Activated CD4-positive, alpha-beta T cell treated with anti-CD3 and anti-CD28 coated beads, Interleukin-2, Interleukin-4, amounts not matched to agents 100 ng/mL and 50 ng/mL, durations not matched to agents 16 hours and 8 hours (primary cell): ENCODE measurements around the gene PADI6.

Experiments used
- DNase-seq: peaks from one replicate; pipeline ENCODE4 v3.0.0-alpha.2; 2020; ENCODE audit warnings: low spot score

Gene PADI6

DNA sequence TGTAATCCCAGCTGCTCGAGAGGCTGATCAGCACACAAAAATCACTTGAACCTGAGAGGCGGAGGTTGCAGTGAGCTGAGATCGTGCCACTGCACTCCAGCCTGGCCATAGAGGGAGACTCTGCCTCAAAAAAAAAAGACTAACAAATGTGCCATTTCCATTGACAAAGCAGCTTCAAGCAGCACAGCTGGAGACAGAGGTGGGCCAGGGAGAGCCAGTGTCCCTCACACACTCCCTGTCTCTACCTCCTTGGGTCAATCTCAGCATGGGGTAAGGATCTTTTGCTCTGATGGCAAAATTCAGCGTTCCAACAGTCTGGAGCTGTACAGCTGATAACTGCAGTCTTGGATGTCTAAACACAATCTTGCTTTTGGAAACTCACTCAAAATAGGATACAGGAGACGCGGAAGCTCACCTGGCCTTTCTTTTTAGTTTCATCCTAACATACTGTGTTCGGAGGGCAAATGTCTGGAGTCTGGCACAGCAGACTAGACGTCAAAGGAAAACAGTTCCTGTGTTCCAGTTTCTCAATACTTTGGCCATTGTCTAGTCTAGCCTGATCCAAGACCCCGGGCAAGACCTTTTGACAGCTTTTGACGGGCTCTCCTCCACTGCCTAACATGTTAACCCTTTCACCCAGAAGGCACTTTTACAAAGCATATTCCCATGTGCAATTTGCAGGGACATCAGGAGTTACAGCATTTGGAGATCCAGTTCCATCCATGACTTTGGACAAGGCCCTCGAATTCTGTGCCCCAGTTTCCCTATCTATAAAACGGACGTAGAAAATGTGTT is 64.6 kb downstream of the PADI6 start:
- no peak for DNase-seq

DNA sequence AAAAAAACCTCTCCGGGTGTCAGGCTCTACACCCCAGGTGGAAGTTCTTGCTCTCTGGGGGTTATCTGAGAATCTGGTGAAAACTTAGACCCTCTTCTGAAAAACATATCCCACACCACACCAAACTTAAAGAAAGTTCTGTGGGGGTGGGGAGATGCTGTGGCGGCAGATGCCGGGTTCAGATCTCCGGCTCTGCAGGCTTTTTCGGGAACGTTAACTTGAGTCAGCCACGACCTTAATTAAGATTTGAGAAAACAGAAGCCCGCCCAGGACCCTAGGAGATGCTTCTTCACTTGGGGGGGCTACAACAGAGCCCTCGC is 65.2 kb downstream of the PADI6 start:
- DNase-seq, result no peak

DNA sequence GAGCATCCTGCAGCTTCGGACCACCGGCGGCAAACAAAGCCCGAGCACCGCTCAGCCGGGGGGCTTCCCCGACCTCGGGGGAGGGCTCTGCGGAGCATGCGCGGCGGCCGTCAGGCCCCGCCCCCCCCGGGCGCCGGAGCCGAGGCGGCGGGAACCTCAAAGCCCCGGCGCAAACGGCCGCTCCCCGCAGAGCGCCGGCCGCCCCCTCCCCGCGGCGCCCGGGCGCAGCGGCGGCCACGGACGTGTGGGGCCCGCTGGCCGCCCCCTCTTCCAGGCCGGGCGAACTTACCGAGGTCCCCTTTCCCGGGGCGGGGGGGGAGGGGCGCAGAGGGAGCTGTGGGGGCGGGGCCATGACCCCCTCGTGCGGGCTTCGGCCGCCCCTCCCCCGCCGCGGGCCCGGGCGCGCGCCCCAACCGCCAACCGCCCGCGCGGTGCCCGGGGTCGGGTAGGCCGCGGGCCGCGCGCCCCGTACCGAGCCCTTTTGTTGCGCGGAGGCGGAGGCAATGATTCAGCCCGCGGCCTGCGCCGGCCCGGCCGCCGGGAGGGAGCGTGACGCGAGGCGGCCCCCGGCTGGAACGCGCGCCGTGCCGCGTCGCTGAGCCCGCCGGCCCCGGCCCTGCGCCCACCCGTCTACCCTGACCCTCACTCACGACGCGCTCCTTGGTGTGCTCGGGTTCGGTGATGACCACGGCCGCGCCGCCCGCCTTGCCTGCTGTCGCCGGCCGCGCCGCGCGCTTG is 65.8 kb downstream of the PADI6 start:
- peak; percentile 34 for DNase-seq

GRCh38 chr1:17438318-17439249 is 66.6 kb downstream of the PADI6 start:
- peak; percentile 72 for DNase-seq

- DNase-seq, result peak; percentile 76
Observed at GRCh38 chr1:17439250-17440073, 67.5 kb downstream of the PADI6 start, which contains the start of gene RCC2. Gene RCC2, minus strand, starts transcription at chr1:17439677. Its CDS starts 1,163 bp downstream, at chr1:17438514.

DNA sequence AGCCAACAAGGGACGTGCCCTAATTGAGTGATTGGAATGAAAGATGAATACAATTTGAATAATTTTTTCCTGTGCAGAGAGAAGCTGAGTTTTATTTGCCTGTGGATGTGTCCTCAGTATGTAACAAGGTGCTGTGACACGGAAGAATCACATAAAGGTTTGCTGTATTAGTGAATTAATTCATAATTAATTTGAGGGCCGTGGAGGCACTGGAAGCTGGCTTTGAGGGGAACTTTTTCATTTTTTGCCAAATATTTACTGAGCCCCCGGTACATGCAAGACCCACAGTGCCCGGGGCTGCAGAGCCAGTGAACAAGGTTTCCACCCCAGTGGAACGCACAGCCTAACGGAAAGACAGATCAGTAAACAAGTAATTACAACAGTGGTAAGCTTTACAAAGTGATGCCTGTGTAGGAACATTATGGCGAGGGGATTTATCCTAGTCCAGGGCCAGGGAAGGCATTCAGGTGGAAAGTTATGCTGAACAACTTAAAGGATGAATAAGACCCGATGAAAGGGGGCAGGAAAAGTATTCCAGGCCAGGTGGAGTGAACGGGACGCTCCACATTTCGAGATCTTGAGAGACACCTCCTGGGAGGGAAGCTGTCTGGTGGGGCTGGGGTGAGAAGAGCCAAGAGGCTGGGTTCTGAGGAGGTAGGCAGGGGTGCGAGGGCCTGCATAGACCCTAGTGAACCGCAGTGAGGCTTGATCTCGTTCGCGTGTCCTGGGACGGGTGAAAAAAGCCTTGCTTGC is 68.3 kb downstream of the PADI6 start:
- no peak for DNase-seq

- no peak for DNase-seq
Observed at GRCh38 chr1:17440827-17441168, 68.8 kb downstream of the PADI6 start.

- peak; percentile 47 for DNase-seq
Observed at GRCh38 chr1:17441265-17441992, 69.4 kb downstream of the PADI6 start.

- DNase-seq, result no peak
Observed at GRCh38 chr1:17441993-17442357, 70.0 kb downstream of the PADI6 start.

- DNase-seq, result no peak
Observed at GRCh38 chr1:17442841-17443240, 70.8 kb downstream of the PADI6 start.

GRCh38 chr1:17447501-17447992 is 75.6 kb downstream of the PADI6 start:
- no peak for DNase-seq
